ENCODE results near the gene FCHO1. TPM values are rescaled to one million over a fixed set of nuclear protein-coding genes. Genes with fewer than 3 reads are reported as not detected.
"Not testable (repeated sequence)": the region's sequence is repeated elsewhere in the genome, so short reads cannot be mapped to it uniquely, and the experiment has no call there.

The FCHO1 gene
- total RNA-seq, 1 donor from 2014 or later, result 85.4 TPM

GRCh38 chr19:17790059-17790780 lies 38.9 kb downstream of the FCHO1 start:
- intact Hi-C loops (cut with micrococcal nuclease), result no loop called here

- intact Hi-C loops (cut with micrococcal nuclease), result no loop called here
Measured at GRCh38 chr19:17794412-17794730, 43.1 kb downstream of the FCHO1 start.

GRCh38 chr19:17794731-17795494 lies 43.6 kb downstream of the FCHO1 start, which contains the start of gene B3GNT3:
Gene B3GNT3, plus strand, starts transcription at chr19:17795138. Its CDS starts 12,670 bp downstream, at chr19:17807808.
- intact Hi-C loops (cut with micrococcal nuclease), result no loop called here

GRCh38 chr19:17795495-17795856 lies 44.2 kb downstream of the FCHO1 start:
- intact Hi-C loops (cut with micrococcal nuclease), result no loop called here

- intact Hi-C loops (cut with micrococcal nuclease), result no loop called here
Measured at GRCh38 chr19:17796013-17796837, 44.9 kb downstream of the FCHO1 start.

- intact Hi-C loops (cut with micrococcal nuclease), result no loop called here
Measured at GRCh38 chr19:17796838-17797423, 45.7 kb downstream of the FCHO1 start.

GRCh38 chr19:17797424-17798201 lies 46.3 kb downstream of the FCHO1 start:
- intact Hi-C loops (cut with micrococcal nuclease), result no loop called here

- intact Hi-C loops (cut with micrococcal nuclease), result not testable (repeated sequence)
Measured at GRCh38 chr19:17798599-17798998, 47.3 kb downstream of the FCHO1 start.

- intact Hi-C loops (cut with micrococcal nuclease), result no loop called here
Measured at GRCh38 chr19:17802137-17802858, 51.0 kb downstream of the FCHO1 start.

- intact Hi-C loops (cut with micrococcal nuclease), result no loop called here
Measured at GRCh38 chr19:17803264-17803896, 52.1 kb downstream of the FCHO1 start.

- intact Hi-C loops (cut with micrococcal nuclease), result no loop called here
Measured at GRCh38 chr19:17805427-17805826, 54.1 kb downstream of the FCHO1 start.

- intact Hi-C loops (cut with micrococcal nuclease), result no loop called here
Measured at GRCh38 chr19:17806945-17807344, 55.7 kb downstream of the FCHO1 start.

GRCh38 chr19:17807731-17808316 lies 56.5 kb downstream of the FCHO1 start:
- intact Hi-C loops (cut with micrococcal nuclease), result no loop called here

GRCh38 chr19:17811103-17811502 lies 59.8 kb downstream of the FCHO1 start:
- intact Hi-C loops (cut with micrococcal nuclease), result no loop called here

- intact Hi-C loops (cut with micrococcal nuclease), result no loop called here
Measured at GRCh38 chr19:17811681-17812080, 60.4 kb downstream of the FCHO1 start.

GRCh38 chr19:17812099-17812498 lies 60.8 kb downstream of the FCHO1 start:
- intact Hi-C loops (cut with micrococcal nuclease), result no loop called here

- intact Hi-C loops (cut with micrococcal nuclease), result no loop called here
Measured at GRCh38 chr19:17817668-17818363, 66.5 kb downstream of the FCHO1 start.

- intact Hi-C loops (cut with micrococcal nuclease), result no loop called here
Measured at GRCh38 chr19:17821190-17821589, 69.9 kb downstream of the FCHO1 start, which contains the start of gene INSL3. Gene INSL3, minus strand, starts transcription at chr19:17821519. Its CDS starts 13 bp downstream, at chr19:17821506.

- intact Hi-C loops (cut with micrococcal nuclease), result no loop called here
Measured at GRCh38 chr19:17824339-17824738, 73.1 kb downstream of the FCHO1 start.
